HepG2 (cell line): ENCODE measurements around the gene FAM50A. TPM values are rescaled to one million over a fixed set of nuclear protein-coding genes. Genes with fewer than 3 reads are reported as not detected.
A peak's percentile ranks its signal among the peaks of the same experiment; 100 is the strongest.

Experiments
- AHDC1 ChIP-seq: sonication (generic); formaldehyde crosslinking; IDR thresholded peaks from 2 replicates; pipeline ENCODE4 v1.5.1; 2020; ENCODE audit warnings: mild to moderate bottlenecking, missing genetic modification reagents, borderline replicate concordance
- DNMT3B ChIP-seq: conservative IDR thresholded peaks from 2 replicates; pipeline ENCODE4 v1.6.1; 2016; ENCODE audit warnings: missing biosample characterization, control low read depth
- ESRRA ChIP-seq: sonication (generic); formaldehyde crosslinking; IDR thresholded peaks from 2 replicates; pipeline ENCODE4 v1.5.1; 2020; ENCODE audit warnings: mild to moderate bottlenecking, low read depth, missing genetic modification reagents
- ETS1 ChIP-seq: sonication (generic); formaldehyde crosslinking; IDR thresholded peaks from 2 replicates; pipeline ENCODE4 v1.4.0; 2020; ENCODE audit warnings: missing genetic modification reagents
- FOXP1 ChIP-seq, 2 experiments: fragments of 450-650 bp in 1 of 2; IDR thresholded peaks; 2 replicates each; pipeline ENCODE4 v1.6.1; 2017 to 2018; ENCODE audit warnings: antibody characterized with exemption in 1 of 2
- HNF1B ChIP-seq: sonication (generic); formaldehyde crosslinking; IDR thresholded peaks from 2 replicates; pipeline ENCODE4 v1.5.1; 2020; ENCODE audit warnings: mild to moderate bottlenecking, moderate library complexity, missing genetic modification reagents
- JDP2 ChIP-seq: sonication (generic); formaldehyde crosslinking; IDR thresholded peaks from 2 replicates; pipeline ENCODE4 v1.8.1; 2022; ENCODE audit warnings: missing genetic modification reagents, borderline replicate concordance
- KAT7 ChIP-seq: IDR thresholded peaks from 2 replicates; pipeline ENCODE4 v1.6.1; 2018; ENCODE audit warnings: borderline replicate concordance, missing compliant biosample characterization
- MAX ChIP-seq: IDR thresholded peaks from 2 replicates; pipeline ENCODE4 v1.6.1; 2012; ENCODE audit warnings: inconsistent platforms
- POGK ChIP-seq: sonication (generic); formaldehyde crosslinking; conservative IDR thresholded peaks from 2 replicates; pipeline ENCODE4 v1.8.0; 2022; ENCODE audit warnings: mild to moderate bottlenecking, moderate library complexity, missing genetic modification reagents
- RNF2 ChIP-seq: fragments of 450-650 bp; conservative IDR thresholded peaks from 2 replicates; pipeline ENCODE4 v1.6.1; 2016; ENCODE audit warnings: low read depth
- ZNF10 ChIP-seq: sonication (generic); formaldehyde crosslinking; IDR thresholded peaks from 2 replicates; pipeline ENCODE4 v1.4.0; 2020; ENCODE audit warnings: mild to moderate bottlenecking, low read depth, missing genetic modification reagents, borderline replicate concordance
- ZNF446 ChIP-seq: sonication (generic); formaldehyde crosslinking; IDR thresholded peaks from 2 replicates; pipeline ENCODE4 v1.5.0; 2020; ENCODE audit warnings: mild to moderate bottlenecking, missing genetic modification reagents
- ZNF639 ChIP-seq: conservative IDR thresholded peaks from 2 replicates; pipeline ENCODE4 v1.6.1; 2018; ENCODE audit warnings: missing genetic modification reagents
- ZNF704 ChIP-seq: sonication (generic); formaldehyde crosslinking; IDR thresholded peaks from 2 replicates; pipeline ENCODE4 v1.8.1; 2023; ENCODE audit warnings: mild to moderate bottlenecking, inconsistent platforms, moderate library complexity, missing genetic modification reagents, borderline replicate concordance
- polyA plus RNA-seq, 8 experiments: library from polyadenylated mRNA; depleted of rRNA in 3 of 8; stranded (reverse) in 7 of 8; unstranded in 1 of 8; fragments of >200 nt; fragmentation: Illumina TruSeq in 4 of 8; extraction: Trizol in 4 of 8; gene quantifications; 2 replicates each; pipeline versions ENCODE4 v1.2.1 to v1.2.3, GENCODE V29; 2011 to 2016; ENCODE audit warnings: low read depth in 4 of 8, missing spikeins in 1 of 8, mixed read lengths in 1 of 8; ENCODE audit not compliant: insufficient read depth in 1 of 8
- total RNA-seq, 5 experiments: library from RNA; depleted of rRNA; stranded (reverse); fragments of >200 nt; fragmentation: Illumina TruSeq; extraction: Trizol; gene quantifications; 2 replicates each; pipeline ENCODE4 v1.2.3, GENCODE V29; 2016; ENCODE audit warnings: low read depth in 1 of 5

The FAM50A gene
- total and polyA plus RNA-seq, 2 of the 13 experiments (the other 11 are each of a cell fraction or from before 2014, with no cell fraction given), result 30.7 to 40.7 TPM

- TF ChIP-seq ZNF639 (CRISPR knock-in tag) (no peak), ETS1 (CRISPR knock-in tag) (no peak), ZNF446 (no peak), MAX (peak; percentile 77), ZNF10 (CRISPR knock-in tag) (no peak), ESRRA (CRISPR knock-in tag) (no peak), JDP2 (CRISPR knock-in tag) (no peak), AHDC1 (no peak), POGK (peak; percentile 66; the same call in 1 of the 2 replicates), RNF2 (no peak), ZNF704 (no peak), FOXP1 (IDR thresholded peaks at IDR 0.05) (no peak), FOXP1 (CRISPR knock-in tag; IDR thresholded peaks at IDR 0.05) (0 out of 2 replicates have a peak, but pooled peaks have one; percentile 12), HNF1B (CRISPR knock-in tag) (peak; percentile 37; the same call in 1 of the 2 replicates), DNMT3B (no peak), KAT7 (CRISPR knock-in tag) (no peak)
Observed at GRCh38 chrX:154401045-154401799, 42.7 kb upstream of the FAM50A start (continued).
